IPS-18a (cell line): ENCODE data around the gene MEGF6.
"Not testable (repeated sequence)": the region's sequence is repeated elsewhere in the genome, so short reads cannot be mapped to it uniquely, and the experiment has no call there.

Source experiments
- H3K27ac ChIP-seq: one replicate; pipeline ENCODE4 v1.5.1; 2013; ENCODE audit warnings: low read length
- H3K27me3 ChIP-seq: one replicate; pipeline ENCODE4 v1.6.1; 2013; ENCODE audit warnings: mild to moderate bottlenecking, low read length; ENCODE audit not compliant: control insufficient read depth, insufficient read depth
- H3K36me3 ChIP-seq: one replicate; pipeline ENCODE4 v1.6.1; 2013; ENCODE audit warnings: low read depth, low read length; ENCODE audit not compliant: control insufficient read depth
- H3K4me1 ChIP-seq: one replicate; pipeline ENCODE4 v1.6.1; 2013; ENCODE audit warnings: low read depth, low read length; ENCODE audit not compliant: control insufficient read depth
- H3K4me3 ChIP-seq: one replicate; pipeline ENCODE4 v1.5.1; 2013; ENCODE audit warnings: low read length
- H3K9ac ChIP-seq: one replicate; pipeline ENCODE4 v1.6.1; 2013; ENCODE audit warnings: mild to moderate bottlenecking, low read length, moderate library complexity
- H3K9me3 ChIP-seq: one replicate; pipeline ENCODE4 v1.6.1; 2013; ENCODE audit warnings: low read depth, low read length; ENCODE audit not compliant: control insufficient read depth

Gene MEGF6

DNA sequence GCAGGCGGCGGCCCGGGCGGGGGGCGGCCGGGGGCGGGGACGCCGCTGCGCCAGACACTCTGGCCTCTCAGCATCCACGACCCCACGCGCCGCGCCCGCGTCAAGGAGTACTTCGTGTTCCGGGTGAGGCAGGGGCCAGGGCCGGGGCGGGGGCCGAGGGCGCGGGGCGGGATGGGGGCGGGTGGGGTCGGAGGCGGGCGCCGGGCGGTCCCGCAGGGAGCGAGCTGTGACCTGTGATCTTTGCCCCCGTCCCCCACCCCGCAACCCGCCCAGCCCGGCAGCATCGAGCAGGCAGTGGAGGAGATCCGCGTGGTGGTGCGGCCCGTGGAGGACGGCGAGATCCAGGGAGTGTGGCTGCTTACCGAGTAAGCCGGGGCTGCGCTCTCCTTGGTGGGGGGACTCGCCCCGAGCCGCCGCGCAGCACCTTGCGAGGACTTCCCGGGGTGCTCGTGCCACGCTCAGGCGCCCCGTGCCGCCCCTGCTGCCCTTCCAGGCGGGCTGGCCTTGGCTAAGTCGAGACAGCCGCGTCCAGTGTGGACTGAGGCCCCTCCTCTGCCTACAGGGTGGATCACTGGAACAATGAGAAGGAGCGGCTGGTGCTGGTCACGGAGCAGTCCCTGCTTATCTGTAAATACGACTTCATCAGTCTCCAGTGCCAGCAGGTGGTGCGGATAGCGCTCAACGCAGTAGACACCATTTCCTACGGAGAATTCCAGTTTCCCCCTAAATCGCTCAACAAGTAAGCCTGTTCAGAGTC is 14.0 kb upstream of the MEGF6 start:
- no peaks in the 10 kb centered on the region for H3K9me3 ChIP-seq
- H3K36me3 ChIP-seq, result peaks cover 16% of the 10 kb centered on the region
- H3K27me3 ChIP-seq, result peaks cover 17% of the 10 kb centered on the region
- no peaks in the 10 kb centered on the region for H3K4me1 ChIP-seq
- H3K4me3 ChIP-seq, result peak overlapping the region; percentile 65
- no peak overlapping the region for H3K27ac ChIP-seq
- no peak overlapping the region for H3K9ac ChIP-seq

DNA sequence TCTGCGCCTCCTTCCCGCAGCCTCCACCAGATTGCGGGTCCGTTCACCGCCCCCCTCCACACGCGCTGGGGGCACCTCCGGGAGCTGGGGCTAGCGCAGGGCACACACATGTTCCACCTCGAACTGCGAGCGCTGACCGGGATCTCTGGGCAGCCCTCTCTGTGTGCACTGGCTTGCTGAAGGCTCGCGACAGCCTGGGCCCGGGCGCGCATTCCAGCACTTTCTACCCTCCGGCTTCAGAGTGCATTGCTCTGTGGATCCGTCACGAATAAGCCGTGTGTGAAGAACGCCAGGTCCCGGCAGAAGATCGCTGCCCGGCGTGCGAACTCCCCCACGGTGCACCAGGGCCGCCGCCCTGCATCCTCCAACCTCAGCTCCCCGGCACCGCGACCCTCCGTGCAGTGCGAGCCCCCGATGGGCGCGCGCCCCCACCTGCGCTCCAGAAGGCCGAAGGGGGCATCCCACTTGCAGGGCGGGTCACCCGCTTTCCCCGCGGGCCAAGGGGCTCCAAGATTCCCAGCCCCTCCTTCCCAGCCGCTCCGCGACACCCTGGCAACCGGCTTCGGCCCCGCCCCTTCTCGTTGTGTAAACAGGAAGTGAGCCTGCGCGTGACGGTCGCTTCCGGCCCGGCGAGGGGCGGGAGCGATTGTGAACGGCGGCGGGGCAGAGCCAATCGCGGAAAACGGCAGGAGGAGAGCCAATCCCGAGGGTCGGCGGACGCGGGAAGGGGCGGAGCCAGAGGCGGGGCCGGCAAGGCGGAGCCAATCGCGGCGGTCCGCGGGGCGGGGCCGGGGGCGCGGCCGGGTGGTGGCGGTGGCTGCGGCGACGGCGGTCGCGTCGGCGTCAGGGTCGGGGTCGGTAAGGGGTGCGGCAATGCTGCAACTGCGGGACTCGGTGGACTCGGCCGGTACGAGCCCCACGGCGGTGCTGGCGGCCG is 13.2 kb upstream of the MEGF6 start, which contains the start of gene TPRG1L:
TPRG1L (plus strand) TSS at position 816 of the 937 bp plus-strand sequence; CDS start at position 874, 58 bp downstream.
- Histone ChIP-seq H3K4me1 (no peaks in the 10 kb centered on the region), H3K9ac (peak within 1 kb of the TSS; percentile 50), H3K4me3 (peak within 1 kb of the TSS; percentile 75), H3K36me3 (peaks cover 8% of the 10 kb centered on the region), H3K27me3 (peaks cover 26% of the 10 kb centered on the region), H3K27ac (no peak within 1 kb of the TSS), H3K9me3 (no peaks in the 10 kb centered on the region)

DNA sequence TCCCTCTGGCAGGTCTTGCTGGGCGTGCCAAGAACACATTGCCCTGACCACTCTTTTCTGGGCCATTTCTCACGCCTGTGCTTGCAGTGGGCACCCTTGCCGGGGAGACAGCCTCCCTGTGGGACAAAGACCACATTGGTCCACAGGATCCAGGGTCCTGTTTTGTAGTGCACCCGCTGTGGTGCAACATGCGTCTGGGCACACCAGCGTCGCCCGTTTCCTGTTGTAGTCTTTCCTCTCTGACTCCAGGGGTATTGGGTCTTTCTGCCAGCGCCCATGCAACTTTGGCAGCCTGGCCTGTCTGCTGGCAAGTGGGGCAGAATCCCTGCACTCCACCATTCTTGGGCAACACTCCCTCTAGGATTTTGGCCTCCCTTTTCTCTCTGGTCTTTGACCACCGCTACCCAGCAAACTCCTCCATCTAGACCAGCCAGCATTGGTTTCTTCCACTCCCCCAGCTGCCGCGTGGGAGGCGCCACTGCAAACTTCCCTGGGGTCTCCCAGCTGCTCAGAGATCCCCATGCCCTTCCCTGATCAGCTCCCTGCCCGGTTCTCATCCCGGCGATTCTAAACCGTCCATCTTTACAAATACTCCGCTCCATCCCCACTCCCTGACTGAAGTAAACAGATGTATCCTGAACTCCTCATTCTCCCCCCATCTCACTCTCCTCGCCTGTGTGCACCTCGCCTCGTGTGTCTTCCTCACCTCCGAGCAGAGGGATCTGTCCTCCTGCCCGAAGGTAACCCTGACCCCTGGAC is 12.3 kb upstream of the MEGF6 start:
- H3K9me3 ChIP-seq, result no peaks in the 10 kb centered on the region
- peak overlapping the region; percentile 50 for H3K9ac ChIP-seq
- H3K27me3 ChIP-seq, result peaks cover 26% of the 10 kb centered on the region
- no peaks in the 10 kb centered on the region for H3K4me1 ChIP-seq
- no peak overlapping the region for H3K27ac ChIP-seq
- peaks cover 2% of the 10 kb centered on the region for H3K36me3 ChIP-seq
- H3K4me3 ChIP-seq, result peak overlapping the region; percentile 75

DNA sequence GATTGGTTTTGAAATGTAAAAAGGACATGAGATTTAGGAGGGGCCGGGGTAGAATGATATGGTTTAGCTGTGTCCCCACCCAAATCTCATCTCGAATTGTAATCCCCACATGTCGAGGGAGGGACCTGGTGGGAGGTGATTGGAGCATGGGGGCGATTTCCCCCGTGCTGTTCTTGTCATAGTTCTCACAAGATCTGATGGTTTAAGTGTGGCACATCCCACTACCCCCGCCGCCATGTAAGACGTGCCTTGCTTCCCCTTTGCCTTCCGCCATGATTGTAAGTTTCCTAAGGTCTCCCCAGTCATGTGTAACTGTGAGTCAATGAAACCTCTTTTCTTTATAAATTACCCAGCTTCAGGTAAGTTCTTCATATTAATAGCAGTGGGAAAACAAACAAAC is 10.8 kb upstream of the MEGF6 start:
- not testable (repeated sequence) for H3K9ac ChIP-seq, H3K9me3 ChIP-seq, H3K4me1 ChIP-seq, H3K27ac ChIP-seq, H3K36me3 ChIP-seq, H3K4me3 ChIP-seq
- H3K27me3 ChIP-seq, result peaks cover 26% of the 10 kb centered on the region

DNA sequence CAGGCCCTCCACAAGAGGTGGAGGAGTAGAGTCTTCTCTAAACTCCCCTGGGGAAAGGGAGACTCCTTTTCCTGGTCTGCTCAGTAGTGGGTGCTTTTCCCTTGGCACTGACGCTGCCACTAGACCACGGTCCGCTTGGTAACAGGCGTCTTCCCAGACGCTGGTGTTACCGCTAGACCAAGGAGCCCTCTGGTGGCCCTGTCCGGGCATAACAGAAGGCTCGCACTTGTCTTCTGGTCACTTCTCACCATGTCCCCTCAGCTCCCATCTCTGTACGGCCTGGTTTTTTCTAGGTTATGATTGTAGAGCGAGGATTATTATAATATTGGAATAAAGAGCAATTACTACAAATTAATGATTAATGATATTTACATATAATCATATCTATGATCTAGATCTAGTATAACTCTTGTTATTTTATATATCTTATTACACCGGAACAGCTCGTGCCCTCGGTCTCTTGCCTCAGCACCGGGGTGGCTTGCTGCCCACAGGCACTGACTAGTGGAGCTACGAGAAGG is 9.9 kb upstream of the MEGF6 start:
- H3K9ac ChIP-seq, H3K4me1 ChIP-seq, H3K27ac ChIP-seq, H3K9me3 ChIP-seq, H3K36me3 ChIP-seq, H3K4me3 ChIP-seq: not testable (repeated sequence)
- H3K27me3 ChIP-seq, result peaks cover 26% of the 10 kb centered on the region

DNA sequence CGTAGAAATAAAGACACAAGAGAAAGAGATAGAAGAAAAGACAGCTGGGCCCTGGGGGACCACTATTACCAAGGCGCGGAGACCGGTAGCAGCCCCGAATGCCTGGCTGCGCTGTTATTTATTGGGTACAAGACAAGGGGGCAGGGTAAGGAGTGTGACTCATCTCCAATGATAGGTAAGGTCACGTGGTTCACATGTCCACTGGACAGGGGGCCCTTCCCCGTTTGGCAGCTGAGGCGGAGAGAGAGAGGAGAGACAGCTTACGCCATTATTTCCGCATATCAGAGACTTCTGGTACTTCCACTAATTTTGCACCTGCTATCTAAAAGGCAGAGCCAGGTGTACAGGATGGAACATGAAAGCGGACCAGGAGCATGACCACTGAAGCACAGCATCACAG is 9.4 kb upstream of the MEGF6 start:
- Histone ChIP-seq H3K27ac (no peak overlapping the region), H3K36me3 (no peaks in the 10 kb centered on the region), H3K9me3 (no peaks in the 10 kb centered on the region), H3K4me3 (no peak overlapping the region), H3K9ac (no peak overlapping the region), H3K4me1 (no peaks in the 10 kb centered on the region), H3K27me3 (peaks cover 26% of the 10 kb centered on the region)

DNA sequence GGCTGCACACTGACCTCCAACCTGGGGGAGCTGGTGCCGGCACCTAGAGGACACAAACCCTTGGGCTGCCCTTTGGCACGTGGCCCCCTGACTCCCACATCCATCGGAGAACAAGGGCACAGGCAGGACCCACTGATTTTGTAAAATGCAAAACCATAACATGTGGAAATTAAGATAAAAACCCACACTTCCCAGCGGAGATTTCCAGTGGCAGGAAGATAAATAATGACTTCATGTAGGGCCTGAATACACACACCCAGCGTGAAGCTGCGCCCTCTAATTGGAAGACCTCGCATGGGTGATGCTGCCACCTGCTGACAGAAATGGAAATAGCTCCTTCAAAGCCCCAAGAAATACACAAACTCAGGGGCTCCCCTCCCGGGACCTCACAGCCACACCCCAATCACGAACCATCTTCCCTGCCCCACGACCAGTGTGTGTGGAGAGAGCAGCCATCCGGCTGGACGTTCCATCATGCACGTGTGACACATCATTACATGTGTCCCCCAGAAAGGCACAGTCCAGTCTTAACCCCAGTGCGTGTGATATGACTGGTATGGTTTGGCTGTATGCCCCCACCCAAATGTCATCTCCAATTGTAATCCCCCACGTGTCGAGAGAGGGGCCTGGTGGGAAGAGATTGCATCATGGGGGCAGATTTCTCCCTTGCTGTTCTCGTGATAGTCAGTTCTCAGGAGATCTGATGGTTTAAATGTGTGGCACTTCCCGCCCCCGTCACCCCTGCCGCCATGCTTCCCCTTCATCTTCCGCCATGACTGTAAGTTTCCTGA is 7.8 kb upstream of the MEGF6 start:
- Histone ChIP-seq H3K27me3 (peaks cover 26% of the 10 kb centered on the region), H3K27ac (no peak overlapping the region), H3K36me3 (no peaks in the 10 kb centered on the region), H3K9me3 (no peaks in the 10 kb centered on the region), H3K4me1 (peaks cover 7% of the 10 kb centered on the region), H3K9ac (no peak overlapping the region), H3K4me3 (no peak overlapping the region)

DNA sequence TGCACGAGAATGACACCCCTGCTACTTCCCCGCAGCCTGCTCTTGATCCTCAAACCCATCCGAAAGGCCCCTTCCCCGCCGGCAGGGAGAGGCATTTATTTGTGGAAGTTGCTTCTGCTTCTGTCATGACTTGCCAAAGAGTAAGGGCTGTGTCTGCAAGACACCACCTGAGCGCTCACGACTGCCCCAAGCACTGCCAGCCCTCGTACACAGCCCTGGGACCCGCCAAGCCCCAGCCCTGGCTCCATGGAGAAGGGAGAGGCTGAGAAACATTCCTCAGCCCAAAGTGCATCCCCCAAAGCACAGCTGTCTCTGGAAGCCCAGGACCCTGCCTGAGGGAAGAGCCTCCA is 7.2 kb upstream of the MEGF6 start:
- Histone ChIP-seq H3K27ac (no peak overlapping the region), H3K9me3 (no peaks in the 10 kb centered on the region), H3K9ac (no peak overlapping the region), H3K4me3 (no peak overlapping the region), H3K4me1 (peaks cover 12% of the 10 kb centered on the region), H3K27me3 (peaks cover 21% of the 10 kb centered on the region), H3K36me3 (no peaks in the 10 kb centered on the region)

DNA sequence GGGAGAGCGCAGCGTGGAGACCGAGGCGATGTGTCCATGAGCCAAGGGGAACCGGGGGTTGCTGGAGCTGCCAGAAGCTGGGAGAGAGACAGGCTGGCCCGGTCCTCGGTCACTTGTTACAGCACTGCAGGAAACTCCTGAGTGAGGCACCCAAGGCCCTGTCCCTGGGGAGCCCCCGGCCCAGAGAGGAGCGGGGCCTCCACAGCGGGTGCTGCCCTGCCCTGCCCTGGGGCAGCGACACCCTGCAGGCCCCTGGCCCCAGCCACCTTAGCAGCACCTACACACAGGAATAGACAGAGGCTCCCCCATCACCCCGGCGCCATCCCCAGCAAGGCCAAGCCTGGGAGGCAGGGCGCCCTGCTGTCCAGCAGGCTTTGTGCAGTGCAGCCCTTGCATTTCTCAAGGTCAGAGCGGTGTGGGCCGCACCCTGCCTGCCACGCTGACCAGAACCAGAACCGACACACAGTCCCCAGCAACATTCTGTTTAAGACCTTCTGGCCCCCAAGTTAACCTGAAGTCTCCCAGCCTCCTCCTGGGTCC is 6.6 kb upstream of the MEGF6 start:
- Histone ChIP-seq H3K4me1 (peaks cover 17% of the 10 kb centered on the region), H3K9ac (no peak overlapping the region), H3K27ac (no peak overlapping the region), H3K9me3 (no peaks in the 10 kb centered on the region), H3K36me3 (no peaks in the 10 kb centered on the region), H3K27me3 (peaks cover 19% of the 10 kb centered on the region), H3K4me3 (no peak overlapping the region)

DNA sequence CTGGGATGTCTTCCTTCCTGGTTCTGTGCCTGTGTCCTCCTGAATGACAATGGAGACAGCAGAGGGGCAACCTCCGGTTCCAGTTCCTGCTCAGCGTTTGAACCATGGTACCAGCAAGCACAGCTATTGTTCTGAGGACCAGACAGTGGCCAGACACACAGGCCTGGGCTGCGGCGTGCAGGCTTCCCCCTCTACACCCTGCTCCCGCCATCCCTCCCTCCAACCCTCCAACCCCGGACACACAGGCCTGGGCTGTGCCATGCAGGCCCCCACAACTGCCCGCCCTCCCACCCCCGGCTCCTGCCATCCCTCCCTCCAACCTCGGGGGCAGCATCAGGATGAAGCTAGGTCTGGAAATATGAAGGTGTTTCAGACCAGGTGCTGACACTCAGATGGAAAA is 5.6 kb upstream of the MEGF6 start:
- no peaks in the 10 kb centered on the region for H3K9me3 ChIP-seq
- no peaks in the 10 kb centered on the region for H3K36me3 ChIP-seq
- H3K4me3 ChIP-seq, result no peak overlapping the region
- H3K27me3 ChIP-seq, result peaks cover 29% of the 10 kb centered on the region
- H3K27ac ChIP-seq, result no peak overlapping the region
- H3K9ac ChIP-seq, result no peak overlapping the region
- H3K4me1 ChIP-seq, result peaks cover 17% of the 10 kb centered on the region
